GM12878 (cell line): ENCODE measurements around the gene SRRM3. TPM values are rescaled to one million over a fixed set of nuclear protein-coding genes. Genes with fewer than 3 reads are reported as not detected.

ENCODE experiments used
- ATAC-seq: fragments of 200-7000 bp; cut with Tn5 transposase; 3 replicates; pipeline ENCODE4 v1.9.1; 2020; ENCODE audit warnings: mild to moderate bottlenecking, moderate library complexity
- BruUV-seq: library from RNA; stranded (reverse); fragments of 400-500 nt; replicated peaks from 2 replicates; lab custom pipeline; 2021; lab: Mats Ljungman, UMichigan
- CTCF ChIA-PET: fragments of 300-600 bp; sonication (Branson Sonifier 250); formaldehyde crosslinking; extraction: SDS; loops from one replicate; lab custom pipeline; 2021; ENCODE audit warnings: inconsistent platforms; lab: Yijun Ruan, JAX
- POLR2A ChIA-PET: fragments of 350-600 bp; formaldehyde crosslinking; extraction: SDS; loops from one replicate; lab custom pipeline; 2021; ENCODE audit warnings: inconsistent platforms; lab: Charles Lee
- RAD21 ChIA-PET: fragments of 300-600 bp; sonication (Branson Sonifier 250); formaldehyde crosslinking; loops from one replicate; lab custom pipeline; 2023; ENCODE audit warnings: antibody characterized with exemption; ENCODE audit not compliant: unreplicated experiment; lab: Charles Lee
- SMC1A ChIA-PET: fragments of 300-600 bp; sonication (Branson Sonifier 250); formaldehyde crosslinking; loops from one replicate; lab custom pipeline; 2023; ENCODE audit not compliant: unreplicated experiment, uncharacterized antibody; lab: Charles Lee
- DNase-seq: peaks from one replicate; pipeline ENCODE4 v3.0.0-alpha.2; 2011; ENCODE audit warnings: low read depth, low spot score
- FAIRE-seq: peaks from 3 replicates; lab custom pipeline; 2011; peaks lifted over from hg19 to GRCh38; lab: Jason Lieb, UNC
- H2AFZ ChIP-seq: 2 replicates; pipeline ENCODE4 v1.6.0; 2011; ENCODE audit warnings: low read depth, low read length, control low read depth; ENCODE audit not compliant: control insufficient read depth
- H3K27ac ChIP-seq: 2 replicates; pipeline ENCODE4 v1.5.1; 2011; ENCODE audit warnings: control low read depth; ENCODE audit not compliant: control insufficient read depth, insufficient read depth
- H3K27me3 ChIP-seq, 2 experiments: replicated peaks in 1 of 2; 2 replicates each; pipeline versions ENCODE4 v1.6.0 to v1.6.1; 2011; ENCODE audit warnings: low read length in 1 of 2; ENCODE audit not compliant: control insufficient read depth in 2 of 2, insufficient read depth in 2 of 2
- H3K36me3 ChIP-seq, 2 experiments: 2 replicates each; pipeline ENCODE4 v1.5.1; 2011; ENCODE audit warnings: low read length in 1 of 2; ENCODE audit not compliant: control insufficient read depth in 2 of 2, insufficient read depth in 2 of 2
- H3K4me1 ChIP-seq: 2 replicates; pipeline ENCODE4 v1.6.1; 2011; ENCODE audit warnings: mild to moderate bottlenecking, low read length, moderate library complexity, mixed read lengths; ENCODE audit not compliant: control insufficient read depth, insufficient read depth
- H3K4me2 ChIP-seq: 2 replicates; pipeline ENCODE4 v1.6.0; 2011; ENCODE audit warnings: control low read depth; ENCODE audit not compliant: control insufficient read depth, insufficient read depth
- H3K4me3 ChIP-seq: fragments of 200-600 bp; sonication (generic); 2 replicates; pipeline ENCODE4 v1.5.1; 2016
- H3K79me2 ChIP-seq: 2 replicates; pipeline ENCODE4 v1.6.0; 2011; ENCODE audit warnings: low read length; ENCODE audit not compliant: control insufficient read depth, insufficient read depth
- H3K9ac ChIP-seq: 2 replicates; pipeline ENCODE4 v1.8.0; 2011; ENCODE audit warnings: low read length, control low read depth, mixed read lengths; ENCODE audit not compliant: control insufficient read depth, insufficient read depth
- H3K9me3 ChIP-seq: replicated peaks from 3 replicates; pipeline ENCODE4 v1.5.1; 2011; ENCODE audit warnings: mild to moderate bottlenecking, low read length; ENCODE audit not compliant: control insufficient read depth, insufficient read depth
- H4K20me1 ChIP-seq: 2 replicates; pipeline ENCODE4 v1.6.0; 2011; ENCODE audit not compliant: control insufficient read depth, insufficient read depth
- BACH1 ChIP-seq: fragments of 450-650 bp; IDR thresholded peaks from 2 replicates; pipeline ENCODE4 v1.6.1; 2017; ENCODE audit warnings: mild to moderate bottlenecking, borderline replicate concordance
- BHLHE40 ChIP-seq, 2 experiments: fragments of 450-650 bp in 1 of 2; IDR thresholded peaks; 2 replicates each; pipeline ENCODE4 v1.6.1; 2011 to 2017; ENCODE audit warnings: low read depth in 2 of 2, borderline replicate concordance in 1 of 2, improper control_type of control experiment in 1 of 2, low read length in 1 of 2, mild to moderate bottlenecking in 1 of 2
- CBX3 ChIP-seq: fragments of 200-600 bp; sonication (generic); IDR thresholded peaks from 2 replicates; pipeline ENCODE4 v1.6.1; 2016; ENCODE audit warnings: low read depth, borderline replicate concordance
- CTCF ChIP-seq, 3 experiments: IDR thresholded peaks in 2 of 3; conservative IDR thresholded peaks in 1 of 3; 2 replicates each; pipeline ENCODE4 v1.5.1; 2011; ENCODE audit warnings: low read depth in 3 of 3, low read length in 3 of 3, mild to moderate bottlenecking in 3 of 3, control low read depth in 2 of 3, moderate library complexity in 2 of 3, inconsistent platforms in 1 of 3, mixed read lengths in 1 of 3; ENCODE audit not compliant: control insufficient read depth in 2 of 3, insufficient read depth in 1 of 3; ENCODE audit errors: extremely low read depth in 1 of 3
- KAT2A ChIP-seq: conservative IDR thresholded peaks from 2 replicates; pipeline ENCODE4 v1.6.1; 2011; ENCODE audit warnings: low read depth, low read length; ENCODE audit not compliant: control insufficient read depth
- SMARCA5 ChIP-seq: fragments of 450-650 bp; IDR thresholded peaks from 2 replicates; pipeline ENCODE4 v1.6.1; 2017; ENCODE audit warnings: mild to moderate bottlenecking
- SREBF2 ChIP-seq: IDR thresholded peaks from 2 replicates; pipeline ENCODE4 v1.6.1; 2012; ENCODE audit warnings: mild to moderate bottlenecking, low read length
- WGBS: methylation state at CpG from one replicate; pipeline ENCODE4 v1.1.6; 2016; ENCODE audit warnings: low lambda C conversion rate; ENCODE audit not compliant: insufficient replicate concordance, insufficient coverage; ENCODE audit errors: missing lambda C conversion rate; 5-methylcytosine and 5-hydroxymethylcytosine counted together
- in situ Hi-C: fragments of 300-500 bp; cut with MboI; formaldehyde crosslinking; loops from 9 replicates; pipeline ENCODE4 v1.14.3; 2018; ENCODE audit warnings: mixed read lengths
- intact Hi-C: fragments of 100-400 bp; cut with micrococcal nuclease; formaldehyde crosslinking; loops from one replicate; pipeline ENCODE4 v1.14.2; 2022; ENCODE audit not compliant: unreplicated experiment
- polyA plus RNA-seq, 11 experiments: library from polyadenylated mRNA; depleted of rRNA in 4 of 11; unstranded in 6 of 11; stranded (reverse) in 5 of 11; fragments of >200 nt; fragmentation: Nextera tagmentation in 4 of 11; fragmentation: Illumina TruSeq in 1 of 11; extraction: Ambion mirVana in 4 of 11; extraction: Trizol in 1 of 11; gene quantifications; 1 replicate in 1 of 11; 2 replicates in 10 of 11; pipeline versions ENCODE4 v1.2.1 to v1.2.3, GENCODE V29; 2011 to 2016; ENCODE audit warnings: inconsistent platforms in 2 of 11, missing spikeins in 2 of 11, low read depth in 1 of 11
- total RNA-seq, 4 experiments: library from RNA; depleted of rRNA in 3 of 4; stranded (reverse); fragments of >200 nt in 3 of 4; fragmentation: Illumina TruSeq in 1 of 4; extraction: Trizol in 1 of 4; gene quantifications; 2 replicates each; pipeline versions ENCODE4 v1.2.1 to v1.2.3, GENCODE V29; 2013 to 2021
- TF ChIP-seq, protein P1 (sequence below): fragments of 450-650 bp; conservative IDR thresholded peaks from 2 replicates; pipeline ENCODE4 v1.6.1; 2017; ENCODE audit warnings: mild to moderate bottlenecking, moderate library complexity

Gene SRRM3
- total and polyA plus RNA-seq, 10 of the 15 experiments (the other 5 are each of a cell fraction or from before 2014, with no cell fraction given) = 0.03 to 0.15 (median 0.05) TPM; not detected in 6

DNA sequence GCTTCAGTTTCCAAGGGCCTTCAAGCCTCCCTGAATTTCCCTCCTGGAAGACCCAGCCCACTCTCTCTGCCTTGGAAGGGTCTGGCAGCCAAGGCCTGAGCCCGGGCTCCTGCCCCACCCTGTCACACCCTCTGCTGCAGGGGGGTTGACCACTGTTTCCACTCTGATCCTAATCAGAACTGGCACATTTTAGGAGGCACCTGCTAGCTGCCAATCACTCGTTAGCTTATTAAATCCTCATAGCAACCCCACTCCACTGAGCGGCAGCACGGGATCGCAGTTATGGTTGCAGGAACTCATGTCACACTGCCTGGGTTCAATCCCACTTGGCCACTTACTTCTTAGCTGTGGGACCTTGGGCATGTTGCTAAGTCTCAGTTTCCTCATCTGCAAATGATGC, 113.7 kb downstream of the SRRM3 start (continued):
- TF ChIP-seq KAT2A (no peak), CTCF (IDR thresholded peaks at IDR 0.05 in 2 of 3, conservative IDR thresholded peaks at IDR 0.05 in 1 of 3; ENCODE audit: control insufficient read depth in 2 of 3, extremely low read depth in 1 of 3, insufficient read depth in 1 of 3, low read depth in 3 of 3, low read length in 3 of 3) (peak in 2 of 3 experiments; percentile 7 to 20; a peak in 2 of 6 replicates), BHLHE40 (IDR thresholded peaks at IDR 0.05; ENCODE audit: borderline replicate concordance in 1 of 2, low read depth in 2 of 2, low read length in 1 of 2) (no peak), SMARCA5 (no peak), SREBF2 (no peak)

GRCh38 chr7:76316984-76317781, 115.5 kb downstream of the SRRM3 start:
- Histone ChIP-seq H3K27ac (peak overlapping the region; percentile 91), H3K79me2 (peaks cover 5% of the 10 kb centered on the region), H3K9ac (peak overlapping the region; percentile 88), H2AFZ (peak overlapping the region; percentile 81), H3K4me1 (peaks cover 14% of the 10 kb centered on the region), H3K27me3 (no peaks in the 10 kb centered on the region), H3K4me2 (peak overlapping the region; percentile 75), H3K36me3 (no peaks in the 10 kb centered on the region), H4K20me1 (peaks cover 2% of the 10 kb centered on the region; the same call in 1 of the 2 replicates), H3K4me3 (peak overlapping the region; percentile 62), H3K9me3 (no peaks in the 10 kb centered on the region)
- POLR2A ChIA-PET = interaction anchor here (0.5 to 5.4 kb wide), 8 partner anchors 13 to 69 kb away, joined by 3 to 67 read pairs (median 8); partner anchors contain the start of genes HSPB1 and YWHAG
- SMC1A ChIA-PET = interaction anchor here (0.6 to 4.9 kb wide), 9 partner anchors 8 to 138 kb away, joined by 3 to 29 read pairs (median 5); partner anchors contain the start of gene YWHAG
- ATAC-seq (no peak), FAIRE-seq (no peak), DNase-seq (no peak)
- no TSS peak for BruUV-seq
- 44% methylated on average over 13 of the region's 14 CpGs for WGBS
- TF ChIP-seq, protein P1, sequence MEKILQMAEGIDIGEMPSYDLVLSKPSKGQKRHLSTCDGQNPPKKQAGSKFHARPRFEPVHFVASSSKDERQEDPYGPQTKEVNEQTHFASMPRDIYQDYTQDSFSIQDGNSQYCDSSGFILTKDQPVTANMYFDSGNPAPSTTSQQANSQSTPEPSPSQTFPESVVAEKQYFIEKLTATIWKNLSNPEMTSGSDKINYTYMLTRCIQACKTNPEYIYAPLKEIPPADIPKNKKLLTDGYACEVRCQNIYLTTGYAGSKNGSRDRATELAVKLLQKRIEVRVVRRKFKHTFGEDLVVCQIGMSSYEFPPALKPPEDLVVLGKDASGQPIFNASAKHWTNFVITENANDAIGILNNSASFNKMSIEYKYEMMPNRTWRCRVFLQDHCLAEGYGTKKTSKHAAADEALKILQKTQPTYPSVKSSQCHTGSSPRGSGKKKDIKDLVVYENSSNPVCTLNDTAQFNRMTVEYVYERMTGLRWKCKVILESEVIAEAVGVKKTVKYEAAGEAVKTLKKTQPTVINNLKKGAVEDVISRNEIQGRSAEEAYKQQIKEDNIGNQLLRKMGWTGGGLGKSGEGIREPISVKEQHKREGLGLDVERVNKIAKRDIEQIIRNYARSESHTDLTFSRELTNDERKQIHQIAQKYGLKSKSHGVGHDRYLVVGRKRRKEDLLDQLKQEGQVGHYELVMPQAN = 0 out of 2 replicates have a peak, but pooled peaks have one; percentile 15
- TF ChIP-seq BACH1 = no peak
- no peak for TF ChIP-seq CBX3
- intact Hi-C loops = no loop called here
- CTCF ChIA-PET = interaction anchor here (0.6 to 11.0 kb wide), 9 partner anchors 11 to 139 kb away, joined by 3 to 229 read pairs (median 3); partner anchors contain the start of gene YWHAG
- RAD21 ChIA-PET = interaction anchor here (0.7 to 9.3 kb wide), 6 partner anchors 14 to 140 kb away, joined by 3 to 86 read pairs (median 4); partner anchors contain the start of genes HSPB1 and YWHAG
- in situ Hi-C loops = no loop called here
